ENCODE results near the gene CHAC2.
A peak's percentile ranks its signal among the peaks of the same experiment; 100 is the strongest.

Gene CHAC2

GRCh38 chr2:53820048-53820447 is 52.4 kb downstream of the CHAC2 start:
- TF ChIP-seq CEBPB (IDR thresholded peaks at IDR 0.05) (no peak), NFIC (IDR thresholded peaks at IDR 0.05) (no peak), USF1 (IDR thresholded peaks at IDR 0.05) (no peak), ZBTB7A (IDR thresholded peaks at IDR 0.05; ENCODE audit: low read depth) (no peak), RAD21 (IDR thresholded peaks at IDR 0.05; ENCODE audit: low read depth) (no peak)

DNA sequence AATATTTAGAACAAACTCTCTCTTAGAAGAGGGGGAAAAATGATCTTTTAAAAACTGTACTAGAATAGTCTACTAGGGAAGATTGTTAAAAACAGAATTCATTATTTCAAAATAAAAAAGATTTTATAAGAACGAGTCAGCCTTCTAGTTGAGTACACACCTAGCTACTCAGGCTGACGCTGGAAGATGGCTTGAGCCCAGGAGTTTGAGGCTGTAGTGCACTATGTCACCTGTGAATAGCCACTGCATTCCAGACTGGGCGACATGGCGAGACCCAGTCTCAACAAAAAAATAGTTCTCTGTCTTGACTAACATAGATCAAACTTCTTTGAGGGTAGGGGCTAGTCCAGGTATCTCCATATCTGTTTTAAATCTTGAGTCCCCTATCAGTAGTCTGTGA is 53.1 kb downstream of the CHAC2 start:
- TF ChIP-seq CEBPB (IDR thresholded peaks at IDR 0.05) (no peak), ZBTB7A (IDR thresholded peaks at IDR 0.05; ENCODE audit: low read depth) (no peak), YY1 (IDR thresholded peaks at IDR 0.05; ENCODE audit: low read depth) (no peak), TEAD4 (IDR thresholded peaks at IDR 0.05) (no peak)
- TF ChIP-seq, protein P1, sequence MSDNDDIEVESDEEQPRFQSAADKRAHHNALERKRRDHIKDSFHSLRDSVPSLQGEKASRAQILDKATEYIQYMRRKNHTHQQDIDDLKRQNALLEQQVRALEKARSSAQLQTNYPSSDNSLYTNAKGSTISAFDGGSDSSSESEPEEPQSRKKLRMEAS (IDR thresholded peaks at IDR 0.05), result no peak

DNA sequence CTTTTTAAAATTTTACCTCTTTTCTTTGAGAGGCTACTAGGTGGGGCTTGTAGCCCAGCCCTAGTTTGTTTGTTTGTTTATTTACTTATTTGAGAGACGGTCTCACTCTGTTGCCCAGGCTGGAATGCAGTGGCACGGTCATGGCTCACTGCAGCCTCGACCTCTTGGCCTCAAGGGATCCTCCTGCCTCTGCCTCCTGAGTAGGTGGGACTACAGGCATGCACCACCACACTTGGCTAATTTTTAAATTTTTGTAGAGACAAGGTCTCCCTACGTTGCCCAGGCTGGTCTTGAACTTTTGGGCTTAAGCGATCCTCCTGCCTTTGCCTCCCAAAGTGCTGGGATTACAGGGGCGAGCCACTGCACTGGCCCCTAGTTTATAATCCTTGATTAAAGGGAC is 54.2 kb downstream of the CHAC2 start:
- TF ChIP-seq, protein P2, sequence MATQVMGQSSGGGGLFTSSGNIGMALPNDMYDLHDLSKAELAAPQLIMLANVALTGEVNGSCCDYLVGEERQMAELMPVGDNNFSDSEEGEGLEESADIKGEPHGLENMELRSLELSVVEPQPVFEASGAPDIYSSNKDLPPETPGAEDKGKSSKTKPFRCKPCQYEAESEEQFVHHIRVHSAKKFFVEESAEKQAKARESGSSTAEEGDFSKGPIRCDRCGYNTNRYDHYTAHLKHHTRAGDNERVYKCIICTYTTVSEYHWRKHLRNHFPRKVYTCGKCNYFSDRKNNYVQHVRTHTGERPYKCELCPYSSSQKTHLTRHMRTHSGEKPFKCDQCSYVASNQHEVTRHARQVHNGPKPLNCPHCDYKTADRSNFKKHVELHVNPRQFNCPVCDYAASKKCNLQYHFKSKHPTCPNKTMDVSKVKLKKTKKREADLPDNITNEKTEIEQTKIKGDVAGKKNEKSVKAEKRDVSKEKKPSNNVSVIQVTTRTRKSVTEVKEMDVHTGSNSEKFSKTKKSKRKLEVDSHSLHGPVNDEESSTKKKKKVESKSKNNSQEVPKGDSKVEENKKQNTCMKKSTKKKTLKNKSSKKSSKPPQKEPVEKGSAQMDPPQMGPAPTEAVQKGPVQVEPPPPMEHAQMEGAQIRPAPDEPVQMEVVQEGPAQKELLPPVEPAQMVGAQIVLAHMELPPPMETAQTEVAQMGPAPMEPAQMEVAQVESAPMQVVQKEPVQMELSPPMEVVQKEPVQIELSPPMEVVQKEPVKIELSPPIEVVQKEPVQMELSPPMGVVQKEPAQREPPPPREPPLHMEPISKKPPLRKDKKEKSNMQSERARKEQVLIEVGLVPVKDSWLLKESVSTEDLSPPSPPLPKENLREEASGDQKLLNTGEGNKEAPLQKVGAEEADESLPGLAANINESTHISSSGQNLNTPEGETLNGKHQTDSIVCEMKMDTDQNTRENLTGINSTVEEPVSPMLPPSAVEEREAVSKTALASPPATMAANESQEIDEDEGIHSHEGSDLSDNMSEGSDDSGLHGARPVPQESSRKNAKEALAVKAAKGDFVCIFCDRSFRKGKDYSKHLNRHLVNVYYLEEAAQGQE (IDR thresholded peaks at IDR 0.05; ENCODE audit: low read depth), result no peak
- TF ChIP-seq ZBTB7A (IDR thresholded peaks at IDR 0.05; ENCODE audit: low read depth), result no peak
- no peak for TF ChIP-seq TEAD4 (IDR thresholded peaks at IDR 0.05)
- no peak for TF ChIP-seq CEBPB (IDR thresholded peaks at IDR 0.05)
- no peak for TF ChIP-seq USF1 (IDR thresholded peaks at IDR 0.05)
- TF ChIP-seq RAD21 (IDR thresholded peaks at IDR 0.05; ENCODE audit: low read depth), result no peak

GRCh38 chr2:53823639-53824038 is 56.0 kb downstream of the CHAC2 start:
- TF ChIP-seq RAD21 (IDR thresholded peaks at IDR 0.05; ENCODE audit: low read depth), result peak; percentile 15; the same call in 1 of the 2 replicates

Measured in Ishikawa (cell line).